Neural progenitor cell (in vitro differentiated cells): ENCODE results near the gene KRTAP10-9. TPM values are rescaled to one million over a fixed set of nuclear protein-coding genes. Genes with fewer than 3 reads are reported as not detected.
"Not testable (repeated sequence)": the region's sequence is repeated elsewhere in the genome, so short reads cannot be mapped to it uniquely, and the experiment has no call there.

Experiments
- DNase-seq: peaks from one replicate; pipeline ENCODE4 v3.0.0-alpha.2; 2016; ENCODE audit warnings: low spot score
- H2AFZ ChIP-seq: fragments of 200-600 bp; sonication (generic); replicated peaks from 2 replicates; pipeline ENCODE4 v1.6.1; 2016; ENCODE audit warnings: antibody characterized with exemption
- H3F3A ChIP-seq: fragments of 200-600 bp; sonication (generic); 2 replicates; pipeline ENCODE4 v1.6.1; 2016; ENCODE audit warnings: antibody characterized with exemption, low read depth
- H3K27ac ChIP-seq: fragments of 200-600 bp; sonication (generic); 2 replicates; pipeline ENCODE4 v1.5.1; 2016; ENCODE audit warnings: mild to moderate bottlenecking
- H3K27me3 ChIP-seq: fragments of 200-600 bp; sonication (generic); 2 replicates; pipeline ENCODE4 v1.6.1; 2016; ENCODE audit warnings: mild to moderate bottlenecking, moderate library complexity
- H3K36me3 ChIP-seq: fragments of 200-600 bp; sonication (generic); 2 replicates; pipeline ENCODE4 v1.5.1; 2016
- H3K4me1 ChIP-seq: fragments of 200-600 bp; sonication (generic); 2 replicates; pipeline ENCODE4 v1.6.1; 2016; ENCODE audit warnings: mixed run types
- H3K4me2 ChIP-seq: fragments of 200-600 bp; sonication (generic); 2 replicates; pipeline ENCODE4 v1.6.1; 2016
- H3K4me3 ChIP-seq: fragments of 200-600 bp; sonication (generic); 2 replicates; pipeline ENCODE4 v1.5.1; 2016
- H3K79me2 ChIP-seq: fragments of 200-600 bp; sonication (generic); 2 replicates; pipeline ENCODE4 v1.6.1; 2016; ENCODE audit warnings: low read depth
- H3K9ac ChIP-seq: fragments of 200-600 bp; sonication (generic); 2 replicates; pipeline ENCODE4 v1.6.1; 2016
- H3K9me3 ChIP-seq: fragments of 200-600 bp; sonication (generic); 2 replicates; pipeline ENCODE4 v1.5.1; 2016; ENCODE audit warnings: low read depth
- H4K20me1 ChIP-seq: fragments of 200-600 bp; sonication (generic); 2 replicates; pipeline ENCODE4 v1.6.1; 2016; ENCODE audit warnings: low read depth
- H3K27ac Mint-ChIP-seq: 3 replicates; pipeline ENCODE4 v1.8.0; 2021; ENCODE audit warnings: mixed read lengths
- H3K27me3 Mint-ChIP-seq: 2 replicates; pipeline ENCODE4 v1.8.0; 2022; ENCODE audit warnings: low read depth, mild to moderate bottlenecking, inconsistent platforms, moderate library complexity, mixed read lengths; ENCODE audit not compliant: insufficient read depth
- H3K36me3 Mint-ChIP-seq: 3 replicates; pipeline ENCODE4 v1.8.0; 2021; ENCODE audit warnings: mixed read lengths
- H3K4me1 Mint-ChIP-seq: 3 replicates; pipeline ENCODE4 v1.8.0; 2021; ENCODE audit warnings: mixed read lengths
- H3K4me3 Mint-ChIP-seq: 3 replicates; pipeline ENCODE4 v1.8.0; 2021; ENCODE audit warnings: mild to moderate bottlenecking, moderate library complexity, mixed read lengths
- H3K9me3 Mint-ChIP-seq: 3 replicates; pipeline ENCODE4 v1.8.0; 2020; ENCODE audit warnings: mixed read lengths
- CTCF ChIP-seq: fragments of 200-600 bp; sonication (generic); IDR thresholded peaks from 2 replicates; pipeline ENCODE4 v1.5.1; 2017; ENCODE audit warnings: antibody characterized with exemption, mild to moderate bottlenecking
- EZH2 ChIP-seq: fragments of 200-600 bp; sonication (generic); IDR thresholded peaks from 2 replicates; pipeline ENCODE4 v1.6.1; 2017; ENCODE audit warnings: antibody characterized with exemption, mild to moderate bottlenecking, moderate library complexity
- EZH2phosphoT487 ChIP-seq: fragments of 200-600 bp; sonication (generic); IDR thresholded peaks from 2 replicates; pipeline ENCODE4 v1.6.1; 2017; ENCODE audit warnings: antibody characterized with exemption
- total RNA-seq: library from RNA; depleted of rRNA; stranded (reverse); fragments of >200 nt; gene quantifications from 2 replicates; pipeline ENCODE4 v1.2.3, GENCODE V29; 2015; ENCODE audit warnings: low replicate concordance

The KRTAP10-9 gene
- total RNA-seq, 1 donor from 2014 or later, result not detected

- Histone ChIP-seq H3K36me3 (no peaks in the 10 kb centered on the region), H3K9ac (no peak overlapping the region), H3F3A (peaks cover 14% of the 10 kb centered on the region), H3K9me3 (peaks cover 10% of the 10 kb centered on the region), H3K27ac (no peak overlapping the region), H3K4me1 (peaks cover 13% of the 10 kb centered on the region), H3K79me2 (no peaks in the 10 kb centered on the region), H3K4me2 (no peak overlapping the region), H2AFZ (no peak overlapping the region), H3K27me3 (no peaks in the 10 kb centered on the region), H4K20me1 (no peaks in the 10 kb centered on the region), H3K4me3 (no peak overlapping the region)
- no peaks in the 10 kb centered on the region for H3K36me3 Mint-ChIP-seq
- DNase-seq, result no peak
- no peak overlapping the region for H3K4me3 Mint-ChIP-seq
- H3K27ac Mint-ChIP-seq, result no peak overlapping the region
- H3K4me1 Mint-ChIP-seq, result peaks cover 11% of the 10 kb centered on the region
- H3K27me3 Mint-ChIP-seq, result peaks cover 4% of the 10 kb centered on the region
- H3K9me3 Mint-ChIP-seq, result peaks cover 44% of the 10 kb centered on the region
- no peak for TF ChIP-seq EZH2phosphoT487
- TF ChIP-seq EZH2, result no peak
- no peak for TF ChIP-seq CTCF
Observed at GRCh38 chr21:44579833-44580144, 47.1 kb upstream of the KRTAP10-9 start.

GRCh38 chr21:44580231-44580821, 46.6 kb upstream of the KRTAP10-9 start, which contains the start of gene KRTAP10-5:
Gene KRTAP10-5 (minus strand): TSS chr21:44580604. CDS start chr21:44580578, 26 bp downstream.
- not testable (repeated sequence) for H3K4me3 Mint-ChIP-seq, H3K9ac ChIP-seq, H3K27ac Mint-ChIP-seq, H3K36me3 Mint-ChIP-seq, H3K27me3 ChIP-seq, H3K27ac ChIP-seq, DNase-seq, H4K20me1 ChIP-seq, H3K9me3 ChIP-seq, H3K27me3 Mint-ChIP-seq, H3K4me3 ChIP-seq, H3K4me2 ChIP-seq, H3K4me1 Mint-ChIP-seq, H2AFZ ChIP-seq, H3K79me2 ChIP-seq, H3K36me3 ChIP-seq
- peaks cover 44% of the 10 kb centered on the region for H3K9me3 Mint-ChIP-seq
- Histone ChIP-seq H3F3A (peaks cover 14% of the 10 kb centered on the region), H3K4me1 (peaks cover 13% of the 10 kb centered on the region)

- no peak for TF ChIP-seq CTCF
- no peak for TF ChIP-seq EZH2phosphoT487
- TF ChIP-seq EZH2, result no peak
- no peak overlapping the region for H3K27ac ChIP-seq
- H3K9me3 Mint-ChIP-seq, result peaks cover 42% of the 10 kb centered on the region
Observed at GRCh38 chr21:44581158-44581557, 45.7 kb upstream of the KRTAP10-9 start.

GRCh38 chr21:44582055-44582454, 44.8 kb upstream of the KRTAP10-9 start:
- DNase-seq, result no peak
- H3K9me3 ChIP-seq, result peaks cover 7% of the 10 kb centered on the region
- H3K4me3 Mint-ChIP-seq, result no peak overlapping the region

More at GRCh38 chr21:44581158-44581557, 45.7 kb upstream of the KRTAP10-9 start:
- Histone ChIP-seq H3K27me3 (no peaks in the 10 kb centered on the region), H3K4me3 (no peak overlapping the region), H3K9me3 (peaks cover 10% of the 10 kb centered on the region), H3K4me2 (no peak overlapping the region), H3K4me1 (peaks cover 13% of the 10 kb centered on the region), H3K79me2 (no peaks in the 10 kb centered on the region), H3F3A (peaks cover 14% of the 10 kb centered on the region), H3K36me3 (no peaks in the 10 kb centered on the region), H3K9ac (no peak overlapping the region), H2AFZ (no peak overlapping the region), H4K20me1 (no peaks in the 10 kb centered on the region)
- Mint-ChIP-seq H3K4me3 (no peak overlapping the region), H3K27ac (no peak overlapping the region), H3K27me3 (no peaks in the 10 kb centered on the region), H3K4me1 (peaks cover 10% of the 10 kb centered on the region), H3K36me3 (no peaks in the 10 kb centered on the region)
- no peak for DNase-seq

More at GRCh38 chr21:44582055-44582454, 44.8 kb upstream of the KRTAP10-9 start:
- Mint-ChIP-seq H3K9me3 (peaks cover 37% of the 10 kb centered on the region), H3K27me3 (peaks cover 2% of the 10 kb centered on the region), H3K27ac (peak overlapping the region; percentile 36), H3K36me3 (no peaks in the 10 kb centered on the region), H3K4me1 (peaks cover 10% of the 10 kb centered on the region)
- Histone ChIP-seq H3K79me2 (no peaks in the 10 kb centered on the region), H3K36me3 (no peaks in the 10 kb centered on the region), H3K4me2 (no peak overlapping the region), H3K27ac (no peak overlapping the region), H3K27me3 (no peaks in the 10 kb centered on the region), H4K20me1 (no peaks in the 10 kb centered on the region), H3F3A (peaks cover 14% of the 10 kb centered on the region), H3K9ac (no peak overlapping the region), H3K4me1 (peaks cover 13% of the 10 kb centered on the region), H2AFZ (no peak overlapping the region), H3K4me3 (no peak overlapping the region)
- no peak for TF ChIP-seq CTCF
- TF ChIP-seq EZH2phosphoT487, result no peak
- TF ChIP-seq EZH2, result no peak
